ENCODE data around the gene LMF1. TPM values are rescaled to one million over a fixed set of nuclear protein-coding genes. Genes with fewer than 3 reads are reported as not detected.
"Not testable (repeated sequence)": the region's sequence is repeated elsewhere in the genome, so short reads cannot be mapped to it uniquely, and the experiment has no call there.

LMF1 gene
- total RNA-seq, 2 donors from 2014 or later: 47.1 to 49.3 TPM

DNA sequence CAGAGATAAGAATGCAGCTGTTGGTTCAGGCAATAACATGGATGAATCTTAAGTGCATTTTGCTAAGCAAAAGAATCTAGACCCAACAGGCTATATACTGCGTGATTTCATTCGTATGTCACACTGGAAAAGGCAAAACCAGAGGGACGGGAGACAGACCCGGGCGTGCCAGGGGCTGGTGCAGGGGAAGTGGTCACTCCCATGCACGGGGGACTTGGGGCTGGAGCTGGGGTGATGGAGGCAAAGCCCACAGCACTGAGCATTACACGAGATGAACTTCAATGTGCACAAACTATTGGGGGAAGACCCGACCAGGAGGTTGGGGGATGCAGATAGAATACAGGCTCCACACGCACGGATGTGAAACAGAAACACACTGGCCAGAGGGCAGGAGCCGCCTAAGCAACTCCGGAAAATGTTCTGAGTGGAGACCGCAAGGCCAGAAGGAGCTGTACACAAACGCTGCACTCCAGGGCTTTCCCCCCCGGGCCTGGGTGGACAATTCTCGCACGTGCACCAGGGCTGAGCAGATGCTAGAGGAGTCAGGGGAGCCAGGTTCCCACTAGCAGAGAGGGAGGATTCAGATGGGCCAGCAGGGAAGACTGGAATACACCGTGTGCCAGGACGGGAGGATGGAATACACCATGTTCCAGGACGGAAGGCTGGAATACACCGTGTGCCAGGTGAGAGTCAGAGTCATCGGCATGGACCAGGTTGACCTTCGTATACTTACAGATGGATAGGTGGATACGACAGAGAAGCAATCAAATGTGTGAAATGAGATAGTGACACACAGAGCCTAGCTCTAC lies 11.3 kb downstream of the LMF1 start:
- DNase-seq (ENCODE audit: low spot score): no peak
- no peaks in the 10 kb centered on the region for H3K9me3 ChIP-seq
- H3K27ac ChIP-seq: no peak overlapping the region
- TF ChIP-seq, protein P1, sequence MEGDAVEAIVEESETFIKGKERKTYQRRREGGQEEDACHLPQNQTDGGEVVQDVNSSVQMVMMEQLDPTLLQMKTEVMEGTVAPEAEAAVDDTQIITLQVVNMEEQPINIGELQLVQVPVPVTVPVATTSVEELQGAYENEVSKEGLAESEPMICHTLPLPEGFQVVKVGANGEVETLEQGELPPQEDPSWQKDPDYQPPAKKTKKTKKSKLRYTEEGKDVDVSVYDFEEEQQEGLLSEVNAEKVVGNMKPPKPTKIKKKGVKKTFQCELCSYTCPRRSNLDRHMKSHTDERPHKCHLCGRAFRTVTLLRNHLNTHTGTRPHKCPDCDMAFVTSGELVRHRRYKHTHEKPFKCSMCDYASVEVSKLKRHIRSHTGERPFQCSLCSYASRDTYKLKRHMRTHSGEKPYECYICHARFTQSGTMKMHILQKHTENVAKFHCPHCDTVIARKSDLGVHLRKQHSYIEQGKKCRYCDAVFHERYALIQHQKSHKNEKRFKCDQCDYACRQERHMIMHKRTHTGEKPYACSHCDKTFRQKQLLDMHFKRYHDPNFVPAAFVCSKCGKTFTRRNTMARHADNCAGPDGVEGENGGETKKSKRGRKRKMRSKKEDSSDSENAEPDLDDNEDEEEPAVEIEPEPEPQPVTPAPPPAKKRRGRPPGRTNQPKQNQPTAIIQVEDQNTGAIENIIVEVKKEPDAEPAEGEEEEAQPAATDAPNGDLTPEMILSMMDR (IDR thresholded peaks at IDR 0.05): no peak
- no peak for ATAC-seq (ENCODE audit: insufficient number of reproducible peaks, low FRiP score, low read depth)
- no peaks in the 10 kb centered on the region for H3K36me3 ChIP-seq
- no peak overlapping the region for H3K4me3 ChIP-seq
- peaks cover 0 to 7% of the 10 kb centered on the region in 2 donors for H3K4me1 ChIP-seq (ENCODE audit: control insufficient read depth in 1 of 2, low read depth in 2 of 2)
- no peaks in the 10 kb centered on the region for H3K27me3 ChIP-seq (replicated peaks; ENCODE audit: insufficient read depth)

DNA sequence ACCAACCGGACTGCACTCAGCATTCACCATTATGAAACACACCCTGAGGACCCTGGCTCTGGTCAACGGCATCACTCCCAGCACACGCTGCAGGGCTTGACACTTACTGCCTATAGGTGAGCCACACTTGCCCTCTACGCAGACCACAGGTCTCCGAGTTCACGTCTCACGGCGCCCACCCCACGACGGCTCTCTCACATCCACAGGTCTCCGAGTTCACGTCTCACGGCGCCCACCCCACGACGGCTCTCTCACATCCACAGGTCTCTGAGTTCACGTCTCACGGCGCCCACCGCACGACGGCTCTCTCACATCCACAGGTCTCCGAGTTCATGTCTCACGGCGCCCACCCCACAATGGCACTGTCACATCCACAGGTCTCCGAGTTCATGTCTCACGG lies 15.0 kb downstream of the LMF1 start:
- H3K27ac ChIP-seq; H3K27me3 ChIP-seq (replicated peaks; ENCODE audit: insufficient read depth); H3K36me3 ChIP-seq; H3K4me1 ChIP-seq (ENCODE audit: control insufficient read depth in 1 of 2, low read depth in 2 of 2); H3K4me3 ChIP-seq; ATAC-seq (ENCODE audit: insufficient number of reproducible peaks, low FRiP score, low read depth); DNase-seq (ENCODE audit: low spot score); H3K9me3 ChIP-seq: not testable (repeated sequence)

DNA sequence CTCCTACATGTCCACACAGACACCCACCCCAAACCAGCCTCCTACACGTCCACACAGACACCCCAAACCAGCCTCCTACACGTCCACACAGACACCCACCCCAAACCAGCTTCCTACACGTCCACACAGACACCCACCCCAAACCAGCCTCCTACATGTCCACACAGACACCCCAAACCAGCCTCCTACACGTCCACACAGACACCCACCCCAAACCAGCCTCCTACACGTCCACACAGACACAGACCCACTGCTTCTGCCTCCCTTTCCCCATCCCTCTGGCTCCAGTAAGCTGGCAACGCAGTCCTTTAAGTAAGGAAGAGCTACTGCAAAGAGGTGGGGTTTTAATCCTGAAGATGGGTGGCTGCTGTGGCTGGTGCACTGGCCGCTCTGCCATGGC lies 17.0 kb downstream of the LMF1 start:
- not testable (repeated sequence) for H3K27ac ChIP-seq; ATAC-seq (ENCODE audit: insufficient number of reproducible peaks, low FRiP score, low read depth); H3K4me3 ChIP-seq; DNase-seq (ENCODE audit: low spot score); H3K36me3 ChIP-seq; H3K4me1 ChIP-seq (ENCODE audit: control insufficient read depth in 1 of 2, low read depth in 2 of 2); H3K27me3 ChIP-seq (replicated peaks; ENCODE audit: insufficient read depth); H3K9me3 ChIP-seq

DNA sequence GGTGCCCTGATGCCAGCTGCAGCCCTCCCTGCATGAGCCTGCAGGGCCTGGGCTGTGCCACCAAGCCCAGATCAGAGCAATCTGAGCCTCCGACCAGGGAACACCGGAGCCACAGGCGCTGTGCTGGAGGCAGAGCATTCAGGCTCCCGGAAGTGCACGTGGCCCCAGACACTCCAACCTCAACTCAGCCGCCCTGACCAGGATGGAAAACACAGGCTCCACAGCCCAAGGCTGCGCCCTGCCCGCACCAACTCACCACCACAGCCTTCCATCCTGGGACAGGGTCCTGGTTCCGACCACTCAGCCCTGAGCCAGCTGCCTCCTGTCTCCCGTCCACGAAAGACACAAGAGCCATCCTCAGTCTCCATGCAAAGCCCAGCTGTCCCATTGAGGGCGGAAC lies 18.5 kb downstream of the LMF1 start:
- H3K4me3 ChIP-seq: no peak overlapping the region
- H3K9me3 ChIP-seq: no peaks in the 10 kb centered on the region
- TF ChIP-seq, protein P1 (IDR thresholded peaks at IDR 0.05): no peak
- ATAC-seq (ENCODE audit: insufficient number of reproducible peaks, low FRiP score, low read depth): no peak
- no peak for DNase-seq (ENCODE audit: low spot score)
- H3K27me3 ChIP-seq (replicated peaks; ENCODE audit: insufficient read depth): no peaks in the 10 kb centered on the region
- peaks cover 5% of the 10 kb centered on the region for H3K36me3 ChIP-seq
- H3K4me1 ChIP-seq (ENCODE audit: control insufficient read depth in 1 of 2, low read depth in 2 of 2): no peaks in the 10 kb centered on the region
- no peak overlapping the region for H3K27ac ChIP-seq

DNA sequence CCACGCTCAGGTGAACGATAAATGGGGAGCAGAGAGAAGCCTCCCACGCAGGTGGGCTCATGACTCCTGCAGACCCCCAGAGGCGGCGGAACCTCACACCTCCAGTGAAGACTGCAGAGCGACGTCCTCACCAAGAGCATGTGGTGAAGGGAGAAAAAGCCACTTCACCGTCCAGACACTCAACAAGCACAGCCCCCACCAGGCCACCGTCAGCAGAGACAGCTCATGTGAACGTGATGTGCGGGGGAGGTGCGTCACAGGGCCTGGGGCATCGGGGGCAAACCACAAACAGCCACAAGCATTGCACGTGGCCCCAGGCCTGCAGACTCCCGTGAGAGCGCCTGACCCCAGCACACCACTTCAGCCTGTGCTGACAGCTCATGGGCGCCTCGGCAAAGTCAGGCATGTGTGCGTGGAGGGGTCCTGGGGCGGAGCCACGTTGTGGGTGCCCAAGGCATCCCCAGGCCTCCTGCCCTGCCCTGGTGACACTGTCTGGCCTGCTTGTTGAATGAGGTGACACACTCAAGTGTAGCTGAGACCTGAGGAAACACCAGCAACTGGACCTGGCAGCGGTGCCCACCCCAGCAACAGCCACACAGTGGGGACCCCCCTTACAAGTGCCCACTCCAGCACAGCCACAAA lies 19.0 kb downstream of the LMF1 start:
- H3K36me3 ChIP-seq: peaks cover 5% of the 10 kb centered on the region
- no peaks in the 10 kb centered on the region for H3K9me3 ChIP-seq
- no peak overlapping the region for H3K4me3 ChIP-seq
- ATAC-seq (ENCODE audit: insufficient number of reproducible peaks, low FRiP score, low read depth) (no peak), DNase-seq (ENCODE audit: low spot score) (no peak)
- TF ChIP-seq, protein P1 (IDR thresholded peaks at IDR 0.05): no peak
- H3K27ac ChIP-seq: no peak overlapping the region
- H3K27me3 ChIP-seq (replicated peaks; ENCODE audit: insufficient read depth): no peaks in the 10 kb centered on the region
- no peaks in the 10 kb centered on the region for H3K4me1 ChIP-seq (ENCODE audit: control insufficient read depth in 1 of 2, low read depth in 2 of 2)

GRCh38 chr16:950733-951573 lies 19.8 kb downstream of the LMF1 start:
- ATAC-seq (ENCODE audit: insufficient number of reproducible peaks, low FRiP score, low read depth); H3K4me3 ChIP-seq; H3K9me3 ChIP-seq; H3K27me3 ChIP-seq (replicated peaks; ENCODE audit: insufficient read depth); H3K4me1 ChIP-seq (ENCODE audit: control insufficient read depth in 1 of 2, low read depth in 2 of 2); DNase-seq (ENCODE audit: low spot score); H3K27ac ChIP-seq: not testable (repeated sequence)
- H3K36me3 ChIP-seq: peaks cover 13% of the 10 kb centered on the region

- H3K27me3 ChIP-seq (replicated peaks; ENCODE audit: insufficient read depth); H3K4me1 ChIP-seq (ENCODE audit: control insufficient read depth in 1 of 2, low read depth in 2 of 2); DNase-seq (ENCODE audit: low spot score); H3K9me3 ChIP-seq; ATAC-seq (ENCODE audit: insufficient number of reproducible peaks, low FRiP score, low read depth); H3K4me3 ChIP-seq; H3K36me3 ChIP-seq; H3K27ac ChIP-seq: not testable (repeated sequence)
Measured at GRCh38 chr16:948767-949166, 22.0 kb downstream of the LMF1 start.

DNA sequence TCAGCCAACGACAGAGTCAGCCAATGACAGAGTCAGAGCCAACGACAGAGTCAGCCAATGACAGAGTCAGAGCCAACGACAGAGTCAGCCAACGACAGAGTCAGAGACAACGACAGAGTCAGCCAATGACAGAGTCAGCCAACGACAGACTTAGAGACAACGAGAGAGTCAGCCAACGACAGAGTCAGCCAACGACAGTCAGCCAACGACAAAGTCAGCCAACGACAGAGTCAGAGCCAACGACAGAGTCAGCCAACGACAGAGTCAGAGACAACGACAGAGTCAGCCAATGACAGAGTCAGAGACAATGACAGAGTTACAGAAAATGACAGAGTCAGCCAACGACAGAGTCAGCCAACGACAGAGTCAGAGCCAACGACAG lies 22.9 kb downstream of the LMF1 start:
- not testable (repeated sequence) for H3K4me1 ChIP-seq (ENCODE audit: control insufficient read depth in 1 of 2, low read depth in 2 of 2)

More for the DNA sequence above, 22.9 kb downstream of the LMF1 start:
- H3K4me3 ChIP-seq; ATAC-seq (ENCODE audit: insufficient number of reproducible peaks, low FRiP score, low read depth); H3K36me3 ChIP-seq; H3K27ac ChIP-seq; H3K9me3 ChIP-seq; DNase-seq (ENCODE audit: low spot score); H3K27me3 ChIP-seq (replicated peaks; ENCODE audit: insufficient read depth): not testable (repeated sequence)
